HepG2 (cell line): Measurements from ENCODE around the gene TMEM258. TPM values are rescaled to one million over a fixed set of nuclear protein-coding genes. Genes with fewer than 3 reads are reported as not detected.

Source experiments
- ARID5B ChIP-seq: IDR thresholded peaks from 2 replicates; pipeline ENCODE4 v1.4.0; 2020; ENCODE audit warnings: mild to moderate bottlenecking, missing genetic modification reagents
- ATAD3A ChIP-seq: sonication (generic); formaldehyde crosslinking; IDR thresholded peaks from 2 replicates; pipeline ENCODE4 v1.4.0; 2020; ENCODE audit warnings: missing genetic modification reagents
- ATM ChIP-seq: fragments of 450-650 bp; IDR thresholded peaks from 2 replicates; pipeline ENCODE4 v1.7.1; 2017; ENCODE audit warnings: mild to moderate bottlenecking, borderline replicate concordance
- CERS6 ChIP-seq: sonication (generic); formaldehyde crosslinking; IDR thresholded peaks from 2 replicates; pipeline ENCODE4 v1.5.0; 2020; ENCODE audit warnings: missing genetic modification reagents
- ETV6 ChIP-seq: sonication (generic); formaldehyde crosslinking; conservative IDR thresholded peaks from 2 replicates; pipeline ENCODE4 v1.4.0; 2020; ENCODE audit warnings: missing genetic modification reagents
- HMGA1 ChIP-seq: sonication (generic); formaldehyde crosslinking; conservative IDR thresholded peaks from 2 replicates; pipeline ENCODE4 v1.4.0; 2020; ENCODE audit warnings: missing genetic modification reagents
- HNF4A ChIP-seq: sonication (generic); formaldehyde crosslinking; IDR thresholded peaks from 2 replicates; pipeline ENCODE4 v1.4.0; 2020; ENCODE audit warnings: missing genetic modification reagents
- KLF9 ChIP-seq: IDR thresholded peaks from 2 replicates; pipeline ENCODE4 v1.6.1; 2016; ENCODE audit warnings: low read depth
- MTA1 ChIP-seq: sonication (generic); formaldehyde crosslinking; IDR thresholded peaks from 2 replicates; pipeline ENCODE4 v1.4.0; 2020; ENCODE audit warnings: missing genetic modification reagents, mild to moderate bottlenecking, borderline replicate concordance
- NCOA2 ChIP-seq: sonication (generic); formaldehyde crosslinking; IDR thresholded peaks from 2 replicates; pipeline ENCODE4 v1.8.0; 2022; ENCODE audit warnings: inconsistent platforms
- PCBP2 ChIP-seq: fragments of 200-400 bp; formaldehyde crosslinking; optimal IDR thresholded peaks from 2 replicates; pipeline ENCODE3; 2018; ENCODE audit warnings: low read length, low read depth; ENCODE audit not compliant: poor library complexity, severe bottlenecking
- PRMT3 ChIP-seq: sonication (generic); formaldehyde crosslinking; IDR thresholded peaks from 2 replicates; pipeline ENCODE4 v1.8.1; 2022; ENCODE audit warnings: low read depth, mild to moderate bottlenecking, moderate library complexity, missing genetic modification reagents, borderline replicate concordance
- RBAK ChIP-seq: sonication (generic); formaldehyde crosslinking; IDR thresholded peaks from 2 replicates; pipeline ENCODE4 v1.5.1; 2020; ENCODE audit warnings: mild to moderate bottlenecking, missing genetic modification reagents
- RCOR2 ChIP-seq: IDR thresholded peaks from 2 replicates; pipeline ENCODE4 v1.6.1; 2016; ENCODE audit warnings: missing biosample characterization, missing genetic modification reagents
- SETDB1 ChIP-seq: sonication (generic); formaldehyde crosslinking; IDR thresholded peaks from 2 replicates; pipeline ENCODE4 v1.5.1; 2020; ENCODE audit warnings: missing genetic modification reagents, mild to moderate bottlenecking, borderline replicate concordance
- SRSF9 ChIP-seq: fragments of 200-400 bp; formaldehyde crosslinking; IDR thresholded peaks from 2 replicates; pipeline ENCODE4 v1.6.1; 2018; ENCODE audit warnings: borderline replicate concordance, mild to moderate bottlenecking, low read depth, low read length; ENCODE audit not compliant: insufficient read depth, poor library complexity, severe bottlenecking
- SSRP1 ChIP-seq: IDR thresholded peaks from 2 replicates; pipeline ENCODE4 v1.6.1; 2016; ENCODE audit warnings: control low read depth
- ZFP36 ChIP-seq: fragments of 150-350 bp; IDR thresholded peaks from 2 replicates; pipeline ENCODE4 v1.6.1; 2018; ENCODE audit warnings: borderline replicate concordance, low read length, low read depth; ENCODE audit not compliant: partially characterized antibody
- ZFP62 ChIP-seq: sonication (generic); formaldehyde crosslinking; IDR thresholded peaks from 2 replicates; pipeline ENCODE4 v1.4.0; 2020; ENCODE audit warnings: missing genetic modification reagents
- ZFY ChIP-seq: sonication (generic); formaldehyde crosslinking; IDR thresholded peaks from 2 replicates; pipeline ENCODE4 v1.4.0; 2020; ENCODE audit warnings: missing genetic modification reagents
- ZNF136 ChIP-seq: sonication (generic); formaldehyde crosslinking; IDR thresholded peaks from 2 replicates; pipeline ENCODE4 v1.8.1; 2022; ENCODE audit warnings: low read depth, mild to moderate bottlenecking, moderate library complexity, missing genetic modification reagents
- ZNF20 ChIP-seq: sonication (generic); formaldehyde crosslinking; IDR thresholded peaks from 2 replicates; pipeline ENCODE4 v1.4.0; 2020; ENCODE audit warnings: mild to moderate bottlenecking, moderate library complexity, missing genetic modification reagents
- ZNF225 ChIP-seq: sonication (generic); formaldehyde crosslinking; IDR thresholded peaks from 2 replicates; pipeline ENCODE4 v1.4.0; 2020; ENCODE audit warnings: mild to moderate bottlenecking, missing genetic modification reagents
- ZNF329 ChIP-seq: sonication (generic); formaldehyde crosslinking; IDR thresholded peaks from 2 replicates; pipeline ENCODE4 v1.9.0; 2021; ENCODE audit warnings: low read depth, mild to moderate bottlenecking, missing genetic modification reagents
- ZNF337 ChIP-seq: sonication (generic); formaldehyde crosslinking; IDR thresholded peaks from 2 replicates; pipeline ENCODE4 v1.5.1; 2020; ENCODE audit warnings: missing genetic modification reagents, low read depth, mild to moderate bottlenecking, borderline replicate concordance
- ZNF354B ChIP-seq: sonication (generic); formaldehyde crosslinking; IDR thresholded peaks from 2 replicates; pipeline ENCODE4 v1.8.0; 2022; ENCODE audit warnings: mild to moderate bottlenecking, missing genetic modification reagents
- ZNF563 ChIP-seq: sonication (generic); formaldehyde crosslinking; IDR thresholded peaks from 2 replicates; pipeline ENCODE4 v1.8.0; 2022; ENCODE audit warnings: mild to moderate bottlenecking, moderate library complexity, missing genetic modification reagents
- ZNF629 ChIP-seq: sonication (generic); formaldehyde crosslinking; conservative IDR thresholded peaks from 2 replicates; pipeline ENCODE4 v1.5.0; 2020; ENCODE audit warnings: missing genetic modification reagents
- polyA plus RNA-seq, 8 experiments: library from polyadenylated mRNA; depleted of rRNA in 3 of 8; stranded (reverse) in 7 of 8; unstranded in 1 of 8; fragments of >200 nt; fragmentation: Illumina TruSeq in 4 of 8; extraction: Trizol in 4 of 8; gene quantifications; 2 replicates each; pipeline versions ENCODE4 v1.2.1 to v1.2.3, GENCODE V29; 2011 to 2016; ENCODE audit warnings: low read depth in 4 of 8, missing spikeins in 1 of 8, mixed read lengths in 1 of 8; ENCODE audit not compliant: insufficient read depth in 1 of 8
- total RNA-seq, 5 experiments: library from RNA; depleted of rRNA; stranded (reverse); fragments of >200 nt; fragmentation: Illumina TruSeq; extraction: Trizol; gene quantifications; 2 replicates each; pipeline ENCODE4 v1.2.3, GENCODE V29; 2016; ENCODE audit warnings: low read depth in 1 of 5

TMEM258 gene
- total and polyA plus RNA-seq, 2 of the 13 experiments (the other 11 are each of a cell fraction or from before 2014, with no cell fraction given): 175 to 424 TPM

- no peak for TF ChIP-seq ZFP36
- no peak for TF ChIP-seq ARID5B
- no peak for TF ChIP-seq ATM
- no peak for TF ChIP-seq ETV6
- no peak for TF ChIP-seq ZNF225 (CRISPR knock-in tag)
- TF ChIP-seq RCOR2 (CRISPR knock-in tag): no peak
- peak; percentile 3; the same call in 1 of the 2 replicates for TF ChIP-seq ZNF136 (CRISPR knock-in tag)
- TF ChIP-seq SETDB1 (CRISPR knock-in tag): no peak
- TF ChIP-seq ZNF20 (CRISPR knock-in tag): no peak
- peak; percentile 68 for TF ChIP-seq ZFY (CRISPR knock-in tag)
- TF ChIP-seq SRSF9: no peak
- no peak for TF ChIP-seq HMGA1
- TF ChIP-seq CERS6: no peak
- no peak for TF ChIP-seq ZFP62 (CRISPR knock-in tag)
- TF ChIP-seq SSRP1: no peak
- no peak for TF ChIP-seq RBAK (CRISPR knock-in tag)
- TF ChIP-seq ZNF563 (CRISPR knock-in tag): no peak; the same call in 1 of the 2 replicates
- no peak for TF ChIP-seq PCBP2
- TF ChIP-seq ZNF329 (CRISPR knock-in tag): no peak
- TF ChIP-seq ZNF629 (CRISPR knock-in tag): 0 out of 2 replicates have a peak, but pooled peaks have one; percentile 5
- 0 out of 2 replicates have a peak, but pooled peaks have one; percentile 3 for TF ChIP-seq KLF9 (CRISPR knock-in tag)
- TF ChIP-seq HNF4A: 0 out of 2 replicates have a peak, but pooled peaks have one; percentile 17
- no peak for TF ChIP-seq ZNF337 (CRISPR knock-in tag)
- no peak for TF ChIP-seq ZNF354B (CRISPR knock-in tag)
- 0 out of 2 replicates have a peak, but pooled peaks have one; percentile 30 for TF ChIP-seq PRMT3 (CRISPR knock-in tag)
- TF ChIP-seq MTA1 (CRISPR knock-in tag): no peak
- TF ChIP-seq ATAD3A: no peak
- no peak; the same call in 1 of the 2 replicates for TF ChIP-seq NCOA2 (CRISPR knock-in tag)
Measured at GRCh38 chr11:61814958-61815789, 22.8 kb upstream of the TMEM258 start (continued).
